H7 (cell line): ENCODE results near the gene CEACAM16. TPM values are rescaled to one million over a fixed set of nuclear protein-coding genes. Genes with fewer than 3 reads are reported as not detected.

Experiments used
- DNase-seq: peaks from one replicate; pipeline ENCODE4 v3.0.0; 2012
- H3K27me3 ChIP-seq: 2 replicates; pipeline ENCODE4 v1.6.0; 2011; ENCODE audit warnings: mild to moderate bottlenecking, low read length; ENCODE audit not compliant: control insufficient read depth, insufficient read depth
- H3K36me3 ChIP-seq: replicated peaks from 2 replicates; pipeline ENCODE4 v1.5.1; 2011; ENCODE audit warnings: low read length; ENCODE audit not compliant: control insufficient read depth, insufficient read depth
- H3K4me3 ChIP-seq: 2 replicates; pipeline ENCODE4 v1.5.1; 2011; ENCODE audit warnings: low read depth, mild to moderate bottlenecking, control low read depth, low read length, moderate library complexity; ENCODE audit not compliant: insufficient read depth
- total RNA-seq: library from RNA; depleted of rRNA; stranded (reverse); fragments of >200 nt; shearing (Covaris generic); gene quantifications from 2 replicates; pipeline ENCODE4 v1.2.3, GENCODE V29; 2014

The CEACAM16 gene
- total RNA-seq, 1 experiment from 2014 or later: not detected

DNA sequence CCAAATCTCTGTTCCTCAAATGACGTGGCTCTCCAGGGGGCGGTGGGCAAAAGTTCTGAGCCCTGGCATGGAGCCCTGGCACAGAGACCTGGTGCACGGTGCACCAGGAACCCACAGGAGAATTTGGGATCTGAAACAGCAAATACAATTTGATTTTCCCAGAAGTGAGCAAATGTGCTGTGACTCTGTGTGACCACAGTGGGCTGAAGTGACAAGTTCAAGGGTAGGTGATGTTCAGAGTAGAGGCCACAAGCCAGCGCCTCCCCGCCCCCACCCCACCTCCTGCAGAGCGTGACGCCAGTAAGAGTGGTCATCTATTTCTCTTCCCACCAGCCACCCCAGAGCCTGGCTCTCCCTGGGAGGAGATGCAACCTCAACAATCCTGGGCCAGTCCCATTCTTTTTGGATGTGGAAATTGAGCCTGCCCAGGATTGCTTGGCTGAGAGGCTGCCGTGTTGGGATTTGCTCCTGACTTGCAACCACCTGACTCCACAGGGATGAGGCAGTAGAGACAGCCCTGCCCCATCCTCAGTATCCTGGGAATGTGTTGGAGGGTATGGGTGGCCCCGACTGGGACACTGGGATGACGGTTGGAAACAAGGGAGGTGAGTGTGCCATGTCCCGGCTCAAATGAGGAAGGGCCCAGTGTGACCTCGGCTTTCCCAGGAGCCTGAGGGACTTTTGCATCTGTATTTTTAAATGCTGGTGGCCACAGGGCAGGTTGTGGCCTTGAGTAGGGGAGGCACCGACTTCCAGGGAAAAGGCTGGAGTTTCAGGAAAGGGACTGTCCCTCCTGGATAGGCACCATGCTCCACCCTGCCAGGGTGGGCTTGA, 38.5 kb downstream of the CEACAM16 start:
- Histone ChIP-seq H3K27me3 (no peaks in the 10 kb centered on the region; the same call in 1 of the 2 replicates), H3K4me3 (no peak overlapping the region), H3K36me3 (no peaks in the 10 kb centered on the region)
- no peak for DNase-seq

GRCh38 chr19:44738136-44738535, 39.2 kb downstream of the CEACAM16 start:
- Histone ChIP-seq H3K27me3 (no peaks in the 10 kb centered on the region; the same call in 1 of the 2 replicates), H3K36me3 (no peaks in the 10 kb centered on the region), H3K4me3 (no peak overlapping the region)
- DNase-seq: no peak

DNA sequence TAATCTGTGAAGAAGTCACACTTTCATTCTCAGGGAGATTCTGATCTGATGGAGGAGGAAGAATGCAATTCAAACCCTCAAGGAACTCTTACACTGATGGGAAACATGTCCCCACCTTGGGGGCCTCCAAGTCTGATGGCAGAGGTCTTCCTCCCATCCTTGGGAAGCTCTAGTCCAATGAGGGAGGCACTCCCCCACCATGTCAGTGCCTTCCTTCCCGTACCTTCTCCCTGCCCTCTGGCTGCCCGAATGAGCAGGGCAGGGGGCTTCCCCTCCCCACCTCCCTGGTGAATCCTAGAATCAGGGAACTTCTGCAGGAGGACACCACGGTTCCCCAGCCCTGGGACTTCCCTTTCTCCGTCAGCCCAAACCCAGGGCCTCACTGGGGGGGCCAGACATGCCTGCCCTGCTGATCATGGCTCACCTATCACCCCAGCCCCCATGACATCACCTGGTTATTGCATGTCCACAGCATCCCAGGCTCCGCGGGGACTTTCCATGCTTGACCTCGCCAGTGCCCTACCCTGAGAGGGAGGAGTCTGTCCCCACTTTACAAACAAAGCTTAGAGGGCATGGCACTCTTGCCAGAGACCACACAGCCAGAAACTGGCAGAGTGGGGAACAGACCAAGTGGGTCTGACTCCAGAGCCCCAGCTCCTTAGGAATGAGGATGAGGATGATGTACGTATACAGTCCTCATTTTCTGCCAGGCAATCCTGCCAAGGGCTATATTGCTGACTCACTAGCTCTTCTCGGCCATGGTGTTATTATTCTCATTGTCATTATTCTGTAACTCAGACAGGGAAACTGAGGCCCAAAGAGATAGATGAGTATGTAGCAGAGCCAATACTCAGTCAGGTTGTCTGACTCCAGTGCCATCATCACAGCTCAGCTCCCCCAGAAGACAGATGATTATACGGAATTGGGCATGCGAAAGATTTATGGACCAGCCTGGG, 39.9 kb downstream of the CEACAM16 start:
- peak; percentile 37 for DNase-seq
- Histone ChIP-seq H3K4me3 (no peak overlapping the region), H3K36me3 (no peaks in the 10 kb centered on the region), H3K27me3 (no peaks in the 10 kb centered on the region; the same call in 1 of the 2 replicates)

DNA sequence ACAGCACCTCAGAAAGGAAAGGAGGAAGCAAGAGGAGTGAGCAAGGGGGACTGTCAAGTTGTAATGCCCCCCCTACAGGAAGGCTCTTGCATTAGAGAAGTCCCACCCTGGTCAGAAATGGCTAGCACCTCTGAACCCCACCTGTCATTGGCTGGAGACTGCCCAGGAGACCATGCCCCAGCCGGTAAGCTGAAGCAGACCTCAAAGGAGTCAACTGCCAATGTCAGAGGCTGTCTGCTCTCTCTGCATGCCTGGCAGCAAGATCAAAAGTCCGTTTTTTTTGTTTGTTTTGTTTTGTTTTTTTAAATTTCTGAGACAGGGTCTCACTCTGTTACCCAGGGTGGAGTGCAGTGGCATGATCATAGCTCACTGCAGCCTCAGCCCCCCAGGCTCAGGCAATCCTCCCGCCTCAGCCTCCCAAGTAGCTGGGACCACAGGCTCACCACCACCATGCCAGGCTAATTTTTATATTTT, 41.4 kb downstream of the CEACAM16 start:
- DNase-seq: peak; percentile 69
- H3K4me3 ChIP-seq: no peak overlapping the region
- no peaks in the 10 kb centered on the region for H3K36me3 ChIP-seq
- H3K27me3 ChIP-seq: no peaks in the 10 kb centered on the region; the same call in none of the 2 replicates

DNA sequence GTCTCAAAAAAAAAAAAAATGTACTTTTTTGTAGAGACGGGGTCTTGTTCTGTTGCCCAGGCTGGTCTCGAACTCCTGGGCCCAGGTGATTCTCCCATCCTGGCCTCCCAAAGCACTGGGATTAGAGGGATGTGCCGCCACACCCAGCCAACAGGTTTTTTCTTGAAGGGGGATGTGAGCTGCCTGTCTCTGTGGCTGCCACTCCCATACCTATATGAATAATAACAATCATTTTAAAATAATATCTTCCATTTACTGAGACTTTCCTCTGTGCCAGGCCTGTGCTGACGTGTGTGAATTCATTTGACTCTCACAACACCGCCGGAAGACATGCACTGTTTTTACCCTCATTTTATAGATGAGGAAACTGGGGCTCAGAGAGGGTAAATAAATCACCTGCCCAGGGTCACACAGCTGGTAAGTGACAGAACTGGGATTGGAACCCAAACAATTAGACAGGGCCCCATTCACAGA, 42.3 kb downstream of the CEACAM16 start:
- peaks cover 7% of the 10 kb centered on the region for H3K27me3 ChIP-seq
- no peaks in the 10 kb centered on the region for H3K36me3 ChIP-seq
- H3K4me3 ChIP-seq: no peak overlapping the region
- DNase-seq: no peak

DNA sequence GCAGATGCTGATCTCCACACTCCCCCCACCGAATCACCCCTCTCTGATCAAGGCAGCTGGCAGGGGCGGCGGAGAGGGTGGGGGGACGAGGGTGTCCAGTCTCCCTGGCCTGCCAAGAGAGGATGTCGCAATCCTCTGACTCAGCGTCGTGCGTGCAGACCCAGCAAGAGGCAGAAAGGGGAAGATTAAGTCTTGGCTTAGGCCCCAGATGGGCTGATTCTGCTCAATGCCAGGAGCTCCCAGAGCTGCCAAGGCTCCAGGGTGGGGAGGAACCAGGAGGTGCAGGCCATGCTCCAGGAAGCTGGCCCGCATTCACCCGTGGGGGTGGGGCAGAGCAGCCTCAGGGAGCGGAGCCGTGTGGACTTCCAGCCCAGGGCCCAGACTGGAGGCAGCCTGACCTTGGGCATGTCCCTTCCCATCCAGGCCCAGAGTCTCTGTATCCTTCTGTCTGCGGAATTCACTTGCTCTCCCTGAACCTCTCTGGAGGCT, 42.9 kb downstream of the CEACAM16 start:
- Histone ChIP-seq H3K4me3 (no peak overlapping the region), H3K36me3 (no peaks in the 10 kb centered on the region), H3K27me3 (peaks cover 13% of the 10 kb centered on the region)
- peak; percentile 74 for DNase-seq

GRCh38 chr19:44742330-44743061, 43.5 kb downstream of the CEACAM16 start:
- H3K27me3 ChIP-seq: peaks cover 17% of the 10 kb centered on the region
- H3K36me3 ChIP-seq: no peaks in the 10 kb centered on the region
- no peak for DNase-seq
- H3K4me3 ChIP-seq: no peak overlapping the region

GRCh38 chr19:44744871-44745332, 46.0 kb downstream of the CEACAM16 start:
- Histone ChIP-seq H3K4me3 (no peak overlapping the region), H3K27me3 (peaks cover 31% of the 10 kb centered on the region), H3K36me3 (no peaks in the 10 kb centered on the region)
- DNase-seq: no peak

- peaks cover 33% of the 10 kb centered on the region for H3K27me3 ChIP-seq
- H3K36me3 ChIP-seq: no peaks in the 10 kb centered on the region
- peak; percentile 79 for DNase-seq
- H3K4me3 ChIP-seq: no peak overlapping the region
These were observed 46.4 kb downstream of the CEACAM16 start for GRCh38 chr19:44745341-44745831.

DNA sequence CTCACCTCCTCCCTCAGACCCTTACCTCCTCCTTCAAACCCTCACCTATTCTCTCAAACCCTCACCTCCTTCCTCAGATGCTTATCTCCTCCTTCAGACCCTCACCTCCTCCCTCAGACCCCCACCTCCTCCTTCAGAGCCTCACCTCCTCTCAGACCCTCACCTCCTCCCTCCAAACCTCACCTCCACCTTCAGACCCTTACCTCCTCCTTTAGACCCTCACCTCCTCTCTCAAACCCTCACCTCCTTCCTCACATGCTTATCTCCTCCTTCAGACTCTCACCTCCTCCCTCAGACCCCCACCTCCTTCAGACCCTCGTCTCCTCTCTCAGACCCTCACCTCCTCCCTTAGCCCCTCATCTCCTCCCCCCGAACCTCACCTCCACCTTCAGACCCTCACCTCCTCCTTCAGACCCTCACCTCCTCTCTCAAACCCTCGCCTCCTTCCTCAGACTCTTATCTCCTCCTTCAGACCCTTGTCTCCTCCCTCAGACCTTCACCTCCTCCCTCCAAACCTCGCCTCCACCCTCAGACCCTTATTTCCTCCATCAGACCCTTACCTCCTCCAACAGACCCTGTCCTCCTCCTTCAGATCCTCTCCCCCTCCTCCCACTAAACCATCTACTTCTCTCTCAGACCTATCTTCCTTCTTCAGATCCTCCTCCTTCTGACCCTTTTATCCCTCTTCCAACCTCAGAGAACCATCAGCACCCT, 47.1 kb downstream of the CEACAM16 start:
- Histone ChIP-seq H3K27me3 (peaks cover 37% of the 10 kb centered on the region), H3K36me3 (no peaks in the 10 kb centered on the region), H3K4me3 (no peak overlapping the region)
- no peak for DNase-seq

GRCh38 chr19:44746616-44746945, 47.6 kb downstream of the CEACAM16 start:
- Histone ChIP-seq H3K36me3 (no peaks in the 10 kb centered on the region), H3K4me3 (no peak overlapping the region), H3K27me3 (peaks cover 38% of the 10 kb centered on the region)
- DNase-seq: no peak

- Histone ChIP-seq H3K27me3 (peaks cover 38% of the 10 kb centered on the region), H3K4me3 (peak overlapping the region; percentile 74), H3K36me3 (no peaks in the 10 kb centered on the region)
- DNase-seq: peak; percentile 98
These were observed 48.2 kb downstream of the CEACAM16 start for GRCh38 chr19:44746946-44747738.
